GM23338 (cell line): ENCODE data around the gene GON7. TPM values are rescaled to one million over a fixed set of nuclear protein-coding genes. Genes with fewer than 3 reads are reported as not detected.
"Not testable (repeated sequence)": the region's sequence is repeated elsewhere in the genome, so short reads cannot be mapped to it uniquely, and the experiment has no call there.

Source experiments
- ATAC-seq: fragments of 200-7000 bp; cut with Tn5 transposase; 3 replicates; pipeline ENCODE4 v1.9.1; 2020
- DNase-seq: peaks from one replicate; pipeline ENCODE4 v3.0.0-alpha.2; 2015; ENCODE audit warnings: low spot score
- H2AFZ ChIP-seq: fragments of 200-600 bp; sonication (generic); 2 replicates; pipeline ENCODE4 v1.8.0; 2016; ENCODE audit warnings: antibody characterized with exemption, mild to moderate bottlenecking, moderate library complexity
- H3F3A ChIP-seq: fragments of 200-600 bp; sonication (generic); replicated peaks from 2 replicates; pipeline ENCODE4 v1.8.0; 2017; ENCODE audit warnings: antibody characterized with exemption, mixed run types, low read depth
- H3K27ac ChIP-seq: fragments of 200-600 bp; sonication (generic); 2 replicates; pipeline ENCODE4 v1.6.1; 2016; ENCODE audit warnings: low read depth
- H3K27me3 ChIP-seq: fragments of 200-600 bp; sonication (generic); 2 replicates; pipeline ENCODE4 v1.8.0; 2016; ENCODE audit warnings: mild to moderate bottlenecking, mixed run types, moderate library complexity; ENCODE audit not compliant: insufficient read depth
- H3K36me3 ChIP-seq: fragments of 200-600 bp; sonication (generic); 2 replicates; pipeline ENCODE4 v1.8.0; 2016; ENCODE audit warnings: mild to moderate bottlenecking; ENCODE audit not compliant: insufficient read depth
- H3K4me1 ChIP-seq: fragments of 200-600 bp; sonication (generic); 2 replicates; pipeline ENCODE4 v1.8.0; 2016; ENCODE audit warnings: mild to moderate bottlenecking, moderate library complexity; ENCODE audit not compliant: insufficient read depth
- H3K4me2 ChIP-seq: fragments of 200-600 bp; sonication (generic); 2 replicates; pipeline ENCODE4 v1.7.1; 2017; ENCODE audit warnings: mixed run types
- H3K4me3 ChIP-seq: fragments of 200-600 bp; sonication (generic); 2 replicates; pipeline ENCODE4 v1.6.1; 2016; ENCODE audit warnings: mixed run types
- H3K79me2 ChIP-seq: fragments of 200-600 bp; sonication (generic); replicated peaks from 2 replicates; pipeline ENCODE4 v1.8.0; 2017; ENCODE audit warnings: mild to moderate bottlenecking; ENCODE audit not compliant: insufficient read depth
- H3K9me2 ChIP-seq: fragments of 200-600 bp; sonication (generic); 2 replicates; pipeline ENCODE4 v1.8.0; 2017; ENCODE audit not compliant: insufficient read depth
- H4K20me1 ChIP-seq: fragments of 200-600 bp; sonication (generic); replicated peaks from 2 replicates; pipeline ENCODE4 v1.8.0; 2017; ENCODE audit warnings: mild to moderate bottlenecking; ENCODE audit not compliant: insufficient read depth
- H3K27ac Mint-ChIP-seq: 2 replicates; pipeline ENCODE4 v1.8.0; 2020; ENCODE audit warnings: inconsistent platforms, mild to moderate bottlenecking, moderate library complexity, mixed read lengths
- H3K27me3 Mint-ChIP-seq: 3 replicates; pipeline ENCODE4 v1.8.0; 2022; ENCODE audit warnings: low read depth, mild to moderate bottlenecking, moderate library complexity, mixed read lengths, inconsistent platforms; ENCODE audit not compliant: insufficient read depth, poor library complexity
- H3K36me3 Mint-ChIP-seq: 3 replicates; pipeline ENCODE4 v1.8.0; 2021; ENCODE audit warnings: low read depth, mild to moderate bottlenecking, inconsistent platforms, moderate library complexity, mixed read lengths
- H3K4me1 Mint-ChIP-seq: 3 replicates; pipeline ENCODE4 v1.8.0; 2020; ENCODE audit warnings: mild to moderate bottlenecking, inconsistent platforms, mixed read lengths
- H3K4me3 Mint-ChIP-seq: 3 replicates; pipeline ENCODE4 v1.8.0; 2021; ENCODE audit warnings: moderate library complexity, mild to moderate bottlenecking, inconsistent platforms, mixed read lengths
- H3K9me3 Mint-ChIP-seq: 3 replicates; pipeline ENCODE4 v1.8.0; 2020; ENCODE audit warnings: moderate library complexity, mild to moderate bottlenecking, inconsistent platforms, mixed read lengths
- CREB1 ChIP-seq: fragments of 250-450 bp; sonication (Bioruptor Pico); IDR thresholded peaks from 2 replicates; pipeline ENCODE4 v1.5.0; 2020; ENCODE audit warnings: low read depth, mild to moderate bottlenecking, moderate library complexity
- CTCF ChIP-seq, 2 experiments: fragments of 200-600 bp in 1 of 2; sonication (generic) in 1 of 2; conservative IDR thresholded peaks; 2 replicates each; pipeline versions ENCODE4 v1.5.1 to v1.6.1; 2016 to 2017; ENCODE audit warnings: antibody characterized with exemption in 2 of 2, low read depth in 2 of 2, mild to moderate bottlenecking in 2 of 2, moderate library complexity in 1 of 2
- ETS1 ChIP-seq: IDR thresholded peaks from 2 replicates; pipeline ENCODE4 v1.6.1; 2016; ENCODE audit warnings: antibody characterized with exemption
- EZH2 ChIP-seq: fragments of 200-600 bp; sonication (generic); IDR thresholded peaks from one replicate; pipeline ENCODE4 v1.8.0; 2017; ENCODE audit warnings: antibody characterized with exemption, mild to moderate bottlenecking, low read depth; ENCODE audit not compliant: unreplicated experiment
- EZH2phosphoT487 ChIP-seq: fragments of 200-600 bp; sonication (generic); IDR thresholded peaks from one replicate; pipeline ENCODE4 v1.8.1; 2018; ENCODE audit warnings: antibody characterized with exemption; ENCODE audit not compliant: unreplicated experiment
- JUNB ChIP-seq: IDR thresholded peaks from one replicate; pipeline ENCODE4 v1.6.1; 2016; ENCODE audit warnings: antibody characterized with exemption; ENCODE audit not compliant: unreplicated experiment
- NANOG ChIP-seq: IDR thresholded peaks from 2 replicates; pipeline ENCODE4 v1.6.1; 2016; ENCODE audit warnings: antibody characterized with exemption, borderline replicate concordance
- POLR2AphosphoS5 ChIP-seq: IDR thresholded peaks from 2 replicates; pipeline ENCODE4 v1.6.1; 2016; ENCODE audit warnings: antibody characterized with exemption, low read depth
- STAT1 ChIP-seq: IDR thresholded peaks from one replicate; pipeline ENCODE4 v1.6.1; 2016; ENCODE audit warnings: antibody characterized with exemption; ENCODE audit not compliant: unreplicated experiment
- ZNF114 ChIP-seq: fragments of 250-450 bp; sonication (Bioruptor Pico); IDR thresholded peaks from 2 replicates; pipeline ENCODE4 v1.5.0; 2020; ENCODE audit warnings: mild to moderate bottlenecking, moderate library complexity
- ZNF331 ChIP-seq: fragments of 250-450 bp; sonication (Bioruptor Pico); IDR thresholded peaks from 2 replicates; pipeline ENCODE4 v1.5.0; 2020; ENCODE audit warnings: low read depth, mild to moderate bottlenecking, moderate library complexity
- polyA plus RNA-seq: library from polyadenylated mRNA; unstranded; fragments of >200 nt; fragmentation: Nextera tagmentation; extraction: Ambion mirVana; gene quantifications from 2 replicates; pipeline ENCODE4 v1.2.1, GENCODE V29; 2016
- total RNA-seq: library from RNA; depleted of rRNA; stranded (reverse); fragments of >200 nt; shearing (Covaris generic); gene quantifications from 2 replicates; pipeline ENCODE4 v1.2.3, GENCODE V29; 2014
- TF ChIP-seq, protein P1 (sequence below): IDR thresholded peaks from one replicate; pipeline ENCODE4 v1.6.1; 2018; ENCODE audit warnings: antibody characterized with exemption; ENCODE audit not compliant: unreplicated experiment

GON7 gene
- total and polyA plus RNA-seq, 2 experiments from 2014 or later: 12.8 to 16.6 TPM

GRCh38 chr14:93173943-93174395, 32.9 kb downstream of the GON7 start:
- no peaks in the 10 kb centered on the region for H3K36me3 Mint-ChIP-seq
- H3K4me1 ChIP-seq: no peaks in the 10 kb centered on the region
- H4K20me1 ChIP-seq: no peaks in the 10 kb centered on the region
- H3K27me3 ChIP-seq: no peaks in the 10 kb centered on the region
- H3K4me1 Mint-ChIP-seq: no peaks in the 10 kb centered on the region
- no peak overlapping the region for H3K4me3 Mint-ChIP-seq
- H3K4me2 ChIP-seq: no peak overlapping the region
- no peaks in the 10 kb centered on the region for H3K36me3 ChIP-seq
- H3K27ac Mint-ChIP-seq: no peak overlapping the region
- DNase-seq: no peak
- no peak overlapping the region for H3K4me3 ChIP-seq
- H3F3A ChIP-seq: no peaks in the 10 kb centered on the region
- H3K9me3 Mint-ChIP-seq: 0 out of 3 replicates have a peak, but pooled peaks cover 4% of the 10 kb centered on the region
- peak overlapping the region; percentile 67; the same call in 1 of the 2 replicates for H2AFZ ChIP-seq
- no peak for TF ChIP-seq ETS1
- no peak for TF ChIP-seq EZH2phosphoT487
- TF ChIP-seq STAT1: no peak
- no peak for TF ChIP-seq CREB1 (CRISPR knock-in tag)
- TF ChIP-seq JUNB: no peak
- H3K27ac ChIP-seq: no peak overlapping the region
- no peak for ATAC-seq
- H3K27me3 Mint-ChIP-seq: peaks cover 3% of the 10 kb centered on the region
- no peaks in the 10 kb centered on the region for H3K79me2 ChIP-seq
- H3K9me2 ChIP-seq: no peaks in the 10 kb centered on the region

GRCh38 chr14:93171376-93171775, 35.5 kb downstream of the GON7 start:
- Histone ChIP-seq H4K20me1 (no peaks in the 10 kb centered on the region), H3K4me2 (no peak overlapping the region), H3K36me3 (no peaks in the 10 kb centered on the region), H3K27me3 (no peaks in the 10 kb centered on the region), H3K4me1 (no peaks in the 10 kb centered on the region), H3K9me2 (no peaks in the 10 kb centered on the region), H2AFZ (no peak overlapping the region), H3K27ac (no peak overlapping the region), H3F3A (no peaks in the 10 kb centered on the region), H3K4me3 (no peak overlapping the region), H3K79me2 (no peaks in the 10 kb centered on the region)
- H3K27me3 Mint-ChIP-seq: peaks cover 3% of the 10 kb centered on the region
- TF ChIP-seq POLR2AphosphoS5 (no peak), CTCF (conservative IDR thresholded peaks at IDR 0.05; ENCODE audit: low read depth in 2 of 2) (no peak), ZNF331 (CRISPR knock-in tag) (no peak), ZNF114 (CRISPR knock-in tag) (no peak), JUNB (no peak), EZH2 (no peak), NANOG (no peak), CREB1 (CRISPR knock-in tag) (no peak), ETS1 (no peak), EZH2phosphoT487 (no peak), STAT1 (no peak)
- TF ChIP-seq, protein P1, sequence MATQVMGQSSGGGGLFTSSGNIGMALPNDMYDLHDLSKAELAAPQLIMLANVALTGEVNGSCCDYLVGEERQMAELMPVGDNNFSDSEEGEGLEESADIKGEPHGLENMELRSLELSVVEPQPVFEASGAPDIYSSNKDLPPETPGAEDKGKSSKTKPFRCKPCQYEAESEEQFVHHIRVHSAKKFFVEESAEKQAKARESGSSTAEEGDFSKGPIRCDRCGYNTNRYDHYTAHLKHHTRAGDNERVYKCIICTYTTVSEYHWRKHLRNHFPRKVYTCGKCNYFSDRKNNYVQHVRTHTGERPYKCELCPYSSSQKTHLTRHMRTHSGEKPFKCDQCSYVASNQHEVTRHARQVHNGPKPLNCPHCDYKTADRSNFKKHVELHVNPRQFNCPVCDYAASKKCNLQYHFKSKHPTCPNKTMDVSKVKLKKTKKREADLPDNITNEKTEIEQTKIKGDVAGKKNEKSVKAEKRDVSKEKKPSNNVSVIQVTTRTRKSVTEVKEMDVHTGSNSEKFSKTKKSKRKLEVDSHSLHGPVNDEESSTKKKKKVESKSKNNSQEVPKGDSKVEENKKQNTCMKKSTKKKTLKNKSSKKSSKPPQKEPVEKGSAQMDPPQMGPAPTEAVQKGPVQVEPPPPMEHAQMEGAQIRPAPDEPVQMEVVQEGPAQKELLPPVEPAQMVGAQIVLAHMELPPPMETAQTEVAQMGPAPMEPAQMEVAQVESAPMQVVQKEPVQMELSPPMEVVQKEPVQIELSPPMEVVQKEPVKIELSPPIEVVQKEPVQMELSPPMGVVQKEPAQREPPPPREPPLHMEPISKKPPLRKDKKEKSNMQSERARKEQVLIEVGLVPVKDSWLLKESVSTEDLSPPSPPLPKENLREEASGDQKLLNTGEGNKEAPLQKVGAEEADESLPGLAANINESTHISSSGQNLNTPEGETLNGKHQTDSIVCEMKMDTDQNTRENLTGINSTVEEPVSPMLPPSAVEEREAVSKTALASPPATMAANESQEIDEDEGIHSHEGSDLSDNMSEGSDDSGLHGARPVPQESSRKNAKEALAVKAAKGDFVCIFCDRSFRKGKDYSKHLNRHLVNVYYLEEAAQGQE: no peak
- DNase-seq (no peak), ATAC-seq (no peak)
- no peaks in the 10 kb centered on the region for H3K4me1 Mint-ChIP-seq
- H3K36me3 Mint-ChIP-seq: no peaks in the 10 kb centered on the region
- H3K4me3 Mint-ChIP-seq: no peak overlapping the region
- H3K9me3 Mint-ChIP-seq: peaks cover 4% of the 10 kb centered on the region; the same call in 1 of the 3 replicates
- no peak overlapping the region for H3K27ac Mint-ChIP-seq

DNA sequence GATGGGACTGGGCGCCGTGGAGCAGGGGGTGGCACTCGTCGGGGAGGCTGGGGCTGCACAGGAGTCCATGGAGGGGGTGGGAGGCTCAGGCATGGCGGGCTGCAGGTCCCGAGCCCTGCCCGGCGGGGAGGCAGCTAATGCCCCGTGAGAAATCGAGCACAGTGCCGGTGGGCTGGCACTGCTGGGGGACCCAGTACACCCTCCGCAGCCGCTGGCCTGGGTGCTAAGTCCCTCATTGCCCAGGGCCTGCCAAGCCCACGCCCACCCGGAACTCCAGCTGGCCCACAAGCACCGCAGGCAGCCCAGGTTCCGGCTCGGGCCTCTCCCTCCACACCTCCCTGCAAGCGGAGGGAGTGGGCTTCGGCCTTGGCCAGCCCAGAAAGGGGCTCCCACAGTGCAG, 36.7 kb downstream of the GON7 start:
- H3K4me1 Mint-ChIP-seq, H3K9me2 ChIP-seq, H3K36me3 Mint-ChIP-seq, H4K20me1 ChIP-seq, DNase-seq, H3K4me1 ChIP-seq, H3K27me3 ChIP-seq, H3K27ac ChIP-seq, H3K4me3 Mint-ChIP-seq, H3K79me2 ChIP-seq, H3F3A ChIP-seq, H3K27ac Mint-ChIP-seq, H3K9me3 Mint-ChIP-seq, ATAC-seq, H3K4me2 ChIP-seq, H3K27me3 Mint-ChIP-seq, H3K4me3 ChIP-seq, H3K36me3 ChIP-seq, H2AFZ ChIP-seq: not testable (repeated sequence)
